DOHH2 (cell line): ENCODE results near the gene ZNF169.
"Not testable (repeated sequence)": the region's sequence is repeated elsewhere in the genome, so short reads cannot be mapped to it uniquely, and the experiment has no call there.

ENCODE experiments used
- EZH2phosphoT487 ChIP-seq: fragments of 200-600 bp; sonication (generic); IDR thresholded peaks from 2 replicates; pipeline ENCODE4 v1.6.1; 2017; ENCODE audit warnings: borderline replicate concordance, mild to moderate bottlenecking, antibody characterized with exemption, low read length, moderate library complexity, mixed read lengths
- TF ChIP-seq, protein P1 (sequence below): fragments of 200-600 bp; sonication (generic); IDR thresholded peaks from one replicate; pipeline ENCODE4 v1.5.1; 2014; ENCODE audit warnings: antibody characterized with exemption, mild to moderate bottlenecking, low read depth, low read length; ENCODE audit not compliant: poor library complexity, severe bottlenecking

DNA sequence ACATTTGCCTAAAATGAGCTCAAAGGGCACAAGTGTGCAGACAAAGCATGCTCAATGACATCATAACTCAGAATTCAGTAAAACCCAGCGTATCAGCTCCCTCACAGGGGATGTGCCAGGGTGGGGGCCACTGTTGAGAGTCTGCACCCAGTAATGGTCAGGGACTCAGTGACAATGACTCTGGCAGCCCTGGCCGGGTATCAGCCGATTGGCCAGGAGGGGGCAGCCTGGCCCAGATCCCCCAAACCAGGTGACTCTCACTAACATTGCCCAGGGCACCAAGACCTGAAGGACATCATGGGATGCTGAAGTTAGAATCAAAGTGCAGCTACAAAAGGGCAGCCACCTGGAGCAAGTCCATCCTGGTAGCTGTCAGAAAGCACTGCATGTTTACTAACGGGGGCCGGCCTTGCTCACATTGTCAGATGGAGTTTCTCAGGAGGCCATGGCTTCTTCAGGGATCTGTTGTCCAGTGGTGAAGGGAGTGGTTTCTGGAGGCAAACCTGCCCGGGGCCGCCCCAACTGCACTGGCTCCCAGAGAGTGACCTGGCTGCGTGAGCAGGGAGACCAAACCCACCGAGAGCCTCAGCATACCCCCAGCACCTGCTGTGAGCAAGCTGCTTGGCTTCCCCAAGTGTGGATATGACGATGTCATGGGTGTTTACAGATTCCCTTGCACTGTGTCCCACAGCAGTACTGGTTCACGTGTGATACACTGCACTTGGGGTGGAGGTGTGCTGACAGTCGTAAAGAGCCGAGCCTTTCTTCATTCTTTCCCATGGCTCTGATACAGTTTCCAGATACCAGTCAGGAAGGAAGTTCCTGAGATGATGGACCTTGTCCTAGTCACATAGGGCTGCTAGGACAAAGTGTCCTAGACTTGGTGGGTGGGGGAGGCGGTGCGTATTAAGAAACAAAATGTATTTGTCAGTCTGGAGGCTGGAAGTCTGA, 56.2 kb downstream of the ZNF169 start:
- TF ChIP-seq, protein P1, sequence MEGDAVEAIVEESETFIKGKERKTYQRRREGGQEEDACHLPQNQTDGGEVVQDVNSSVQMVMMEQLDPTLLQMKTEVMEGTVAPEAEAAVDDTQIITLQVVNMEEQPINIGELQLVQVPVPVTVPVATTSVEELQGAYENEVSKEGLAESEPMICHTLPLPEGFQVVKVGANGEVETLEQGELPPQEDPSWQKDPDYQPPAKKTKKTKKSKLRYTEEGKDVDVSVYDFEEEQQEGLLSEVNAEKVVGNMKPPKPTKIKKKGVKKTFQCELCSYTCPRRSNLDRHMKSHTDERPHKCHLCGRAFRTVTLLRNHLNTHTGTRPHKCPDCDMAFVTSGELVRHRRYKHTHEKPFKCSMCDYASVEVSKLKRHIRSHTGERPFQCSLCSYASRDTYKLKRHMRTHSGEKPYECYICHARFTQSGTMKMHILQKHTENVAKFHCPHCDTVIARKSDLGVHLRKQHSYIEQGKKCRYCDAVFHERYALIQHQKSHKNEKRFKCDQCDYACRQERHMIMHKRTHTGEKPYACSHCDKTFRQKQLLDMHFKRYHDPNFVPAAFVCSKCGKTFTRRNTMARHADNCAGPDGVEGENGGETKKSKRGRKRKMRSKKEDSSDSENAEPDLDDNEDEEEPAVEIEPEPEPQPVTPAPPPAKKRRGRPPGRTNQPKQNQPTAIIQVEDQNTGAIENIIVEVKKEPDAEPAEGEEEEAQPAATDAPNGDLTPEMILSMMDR, result not testable (repeated sequence)
- not testable (repeated sequence) for TF ChIP-seq EZH2phosphoT487
